Measurements from ENCODE around the gene CRELD2. TPM values are rescaled to one million over a fixed set of nuclear protein-coding genes. Genes with fewer than 3 reads are reported as not detected.
A peak's percentile ranks its signal among the peaks of the same experiment; 100 is the strongest.

The CRELD2 gene
- total RNA-seq, 1 donor = 21.3 TPM

- no peak for DNase-seq (ENCODE audit: low read depth in 2 of 3, low spot score in 2 of 3)
Observed at GRCh38 chr22:49955581-49956417, 37.4 kb downstream of the CRELD2 start.

DNA sequence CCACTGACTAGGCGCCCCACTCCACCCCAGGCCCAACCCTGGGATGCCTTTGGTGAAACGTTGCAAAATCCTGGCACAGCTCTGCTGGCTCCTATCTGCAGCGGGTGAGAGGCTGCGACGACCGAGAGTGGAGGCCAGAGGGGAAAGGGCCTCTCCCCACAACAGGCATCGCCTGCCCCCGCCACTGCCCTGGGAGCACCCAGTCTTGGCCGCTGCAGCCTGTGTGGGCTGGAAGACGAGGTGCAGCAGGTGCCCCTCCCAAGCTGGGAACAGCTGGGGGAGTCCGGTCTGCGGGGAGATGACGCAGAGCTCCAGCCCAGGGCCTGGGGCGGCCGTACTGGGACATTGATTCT is 38.0 kb downstream of the CRELD2 start:
- no peak for DNase-seq (ENCODE audit: low read depth in 2 of 3, low spot score in 2 of 3)

DNA sequence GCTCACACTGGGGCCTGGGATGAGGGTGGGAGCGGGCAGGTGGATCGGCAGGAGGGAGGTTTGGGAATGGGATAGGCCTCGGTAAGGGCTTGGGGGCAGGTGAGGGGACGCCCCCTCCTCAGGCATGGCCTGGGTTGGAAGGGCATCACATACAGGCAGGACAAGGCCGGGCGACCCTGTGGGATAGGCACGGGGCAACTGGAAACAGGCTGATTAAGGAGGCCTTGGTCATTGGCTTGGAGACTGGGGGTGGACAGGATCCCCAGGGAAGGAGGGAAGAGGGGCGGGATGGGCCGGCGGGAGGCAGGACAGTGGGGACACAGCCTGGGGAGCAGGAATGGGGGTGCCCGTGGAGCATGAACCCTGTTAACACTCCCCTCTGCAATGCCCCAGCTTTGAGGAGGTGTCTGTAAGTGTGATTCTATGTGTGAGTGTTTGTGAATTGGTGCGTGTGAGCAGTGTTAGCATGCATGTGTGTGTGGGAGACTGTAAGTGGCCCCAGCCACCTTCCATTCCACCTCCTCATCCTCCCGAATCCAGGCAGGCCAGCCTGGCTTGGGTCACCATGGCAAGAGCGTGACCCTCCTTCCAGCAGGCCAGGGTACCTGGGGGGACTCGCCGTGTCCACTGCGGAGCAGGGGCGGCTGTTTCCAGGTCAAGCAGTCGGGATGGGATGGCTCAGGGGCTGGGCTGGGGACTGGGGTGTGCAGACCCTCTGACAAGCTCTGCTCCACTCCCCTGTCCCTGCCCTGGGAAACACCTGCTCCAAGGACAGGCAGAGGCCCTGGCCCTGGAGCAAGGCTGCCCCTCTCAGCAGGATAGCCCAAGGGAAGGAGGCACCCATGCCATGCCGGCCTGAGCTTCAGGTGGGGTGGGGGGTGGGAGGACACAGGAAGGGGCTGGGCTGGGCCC is 38.7 kb downstream of the CRELD2 start:
- no peak for DNase-seq (ENCODE audit: low read depth in 2 of 3, low spot score in 2 of 3)

GRCh38 chr22:49957826-49958365 is 39.5 kb downstream of the CRELD2 start:
- DNase-seq (ENCODE audit: low read depth in 2 of 3, low spot score in 2 of 3) = no peak

- DNase-seq (ENCODE audit: low read depth in 2 of 3, low spot score in 2 of 3) = no peak
Observed at GRCh38 chr22:49958366-49958921, 40.0 kb downstream of the CRELD2 start.

- DNase-seq (ENCODE audit: low read depth in 2 of 3, low spot score in 2 of 3) = no peak
Observed at GRCh38 chr22:49958931-49959781, 40.7 kb downstream of the CRELD2 start.

DNA sequence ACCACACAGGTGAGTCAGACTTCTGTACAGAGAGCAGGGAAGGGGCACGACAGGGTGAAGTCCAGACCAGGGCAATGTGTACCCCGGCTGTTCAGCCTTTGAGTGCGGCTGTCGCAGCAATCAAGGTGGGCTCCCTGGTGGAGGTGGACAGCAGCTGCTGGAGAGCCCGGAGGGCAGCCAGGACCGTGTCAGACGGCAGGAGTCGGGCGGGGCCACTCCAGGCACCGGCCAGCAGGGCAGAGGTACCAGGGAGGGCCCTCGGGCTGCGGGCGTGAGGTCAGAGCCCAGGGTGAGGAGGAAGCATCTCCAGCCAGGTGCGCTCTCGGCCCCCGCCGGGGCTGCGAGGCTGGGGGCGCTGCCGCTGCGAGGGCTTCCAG is 41.3 kb downstream of the CRELD2 start:
- DNase-seq (ENCODE audit: low read depth in 2 of 3, low spot score in 2 of 3) = no peak

DNA sequence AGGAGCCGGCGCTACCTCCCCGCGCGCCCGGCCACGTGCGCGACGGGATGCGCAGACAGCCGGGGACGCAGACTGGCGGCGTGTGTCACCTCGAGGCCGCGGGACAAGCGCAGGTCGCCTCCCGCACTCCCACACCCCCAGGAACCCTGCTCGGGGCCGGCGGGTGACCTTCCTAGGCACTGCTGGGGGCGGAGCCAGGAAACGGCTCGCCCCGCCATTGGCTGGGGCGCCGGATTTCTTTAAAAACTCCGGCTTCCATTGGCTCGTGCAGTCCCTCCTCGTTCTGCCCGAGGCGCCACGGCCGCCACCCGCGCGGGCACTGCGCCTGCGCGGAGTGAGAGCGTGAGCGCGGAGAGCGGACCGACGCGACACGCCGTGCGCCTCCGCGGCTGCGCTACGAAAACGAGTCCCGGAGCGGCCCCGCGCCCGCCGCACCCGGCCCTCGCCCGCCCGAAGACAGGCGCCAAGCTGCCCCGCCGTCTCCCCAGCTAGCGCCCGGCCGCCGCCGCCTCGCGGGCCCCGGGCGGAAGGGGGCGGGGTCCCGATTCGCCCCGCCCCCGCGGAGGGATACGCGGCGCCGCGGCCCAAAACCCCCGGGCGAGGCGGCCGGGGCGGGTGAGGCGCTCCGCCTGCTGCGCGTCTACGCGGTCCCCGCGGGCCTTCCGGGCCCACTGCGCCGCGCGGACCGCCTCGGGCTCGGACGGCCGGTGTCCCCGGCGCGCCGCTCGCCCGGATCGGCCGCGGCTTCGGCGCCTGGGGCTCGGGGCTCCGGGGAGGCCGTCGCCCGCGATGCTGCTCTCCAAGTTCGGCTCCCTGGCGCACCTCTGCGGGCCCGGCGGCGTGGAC is 41.9 kb downstream of the CRELD2 start, which contains the start of gene PIM3:
Gene PIM3 (plus strand): TSS at position 614 of the 846 bp plus-strand sequence. CDS start 176 bp downstream, at position 790.
- peak; percentile 95 to 96 (median 95) for DNase-seq (ENCODE audit: low read depth in 2 of 3, low spot score in 2 of 3)

GRCh38 chr22:49961005-49961600 is 42.7 kb downstream of the CRELD2 start:
- DNase-seq (ENCODE audit: low read depth in 2 of 3, low spot score in 2 of 3) = no peak

GRCh38 chr22:49961601-49962011 is 43.2 kb downstream of the CRELD2 start:
- no peak for DNase-seq (ENCODE audit: low read depth in 2 of 3, low spot score in 2 of 3)

- DNase-seq (ENCODE audit: low read depth in 2 of 3, low spot score in 2 of 3) = peak; percentile 71 to 88 (median 85)
Observed at GRCh38 chr22:49962012-49962750, 43.7 kb downstream of the CRELD2 start.

DNA sequence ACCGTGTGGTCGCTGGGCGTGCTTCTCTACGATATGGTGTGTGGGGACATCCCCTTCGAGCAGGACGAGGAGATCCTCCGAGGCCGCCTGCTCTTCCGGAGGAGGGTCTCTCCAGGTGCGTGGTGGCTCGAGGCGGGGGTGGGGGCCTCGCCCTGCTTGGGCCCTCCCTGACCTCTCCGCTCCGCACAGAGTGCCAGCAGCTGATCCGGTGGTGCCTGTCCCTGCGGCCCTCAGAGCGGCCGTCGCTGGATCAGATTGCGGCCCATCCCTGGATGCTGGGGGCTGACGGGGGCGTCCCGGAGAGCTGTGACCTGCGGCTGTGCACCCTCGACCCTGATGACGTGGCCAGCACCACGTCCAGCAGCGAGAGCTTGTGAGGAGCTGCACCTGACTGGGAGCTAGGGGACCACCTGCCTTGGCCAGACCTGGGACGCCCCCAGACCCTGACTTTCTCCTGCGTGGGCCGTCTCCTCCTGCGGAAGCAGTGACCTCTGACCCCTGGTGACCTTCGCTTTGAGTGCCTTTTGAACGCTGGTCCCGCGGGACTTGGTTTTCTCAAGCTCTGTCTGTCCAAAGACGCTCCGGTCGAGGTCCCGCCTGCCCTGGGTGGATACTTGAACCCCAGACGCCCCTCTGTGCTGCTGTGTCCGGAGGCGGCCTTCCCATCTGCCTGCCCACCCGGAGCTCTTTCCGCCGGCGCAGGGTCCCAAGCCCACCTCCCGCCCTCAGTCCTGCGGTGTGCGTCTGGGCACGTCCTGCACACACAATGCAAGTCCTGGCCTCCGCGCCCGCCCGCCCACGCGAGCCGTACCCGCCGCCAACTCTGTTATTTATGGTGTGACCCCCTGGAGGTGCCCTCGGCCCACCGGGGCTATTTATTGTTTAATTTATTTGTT is 44.6 kb downstream of the CRELD2 start:
- no peak for DNase-seq (ENCODE audit: low read depth in 2 of 3, low spot score in 2 of 3)

- no peak for DNase-seq (ENCODE audit: low read depth in 2 of 3, low spot score in 2 of 3)
Observed at GRCh38 chr22:49963647-49964026, 45.2 kb downstream of the CRELD2 start.

- no peak for DNase-seq (ENCODE audit: low read depth in 2 of 3, low spot score in 2 of 3)
Observed at GRCh38 chr22:49964136-49965090, 46.0 kb downstream of the CRELD2 start.

GRCh38 chr22:49965091-49966040 is 46.9 kb downstream of the CRELD2 start:
- no peak for DNase-seq (ENCODE audit: low read depth in 2 of 3, low spot score in 2 of 3)

Data from hematopoietic multipotent progenitor cell (in vitro differentiated cells).